Neutrophil (primary cell): Measurements from ENCODE around the gene MCTP1.

Source experiments
- H3K27ac ChIP-seq: fragments of 200-600 bp; sonication (generic); 2 replicates; pipeline ENCODE4 v1.5.1; 2016; ENCODE audit warnings: mild to moderate bottlenecking, moderate library complexity
- H3K27me3 ChIP-seq: fragments of 200-600 bp; sonication (generic); 2 replicates; pipeline ENCODE4 v1.6.0; 2016; ENCODE audit warnings: mild to moderate bottlenecking
- H3K36me3 ChIP-seq: fragments of 200-600 bp; sonication (generic); 2 replicates; pipeline ENCODE4 v1.5.1; 2017
- H3K4me1 ChIP-seq, 2 experiments: fragments of 200-600 bp in 1 of 2; sonication (generic) in 1 of 2; 1 replicate in 1 of 2; 2 replicates in 1 of 2; pipeline versions ENCODE4 v1.5.1 to v1.6.1; 2013 to 2016; ENCODE audit warnings: low read depth in 1 of 2, low read length in 1 of 2, mild to moderate bottlenecking in 1 of 2, moderate library complexity in 1 of 2; ENCODE audit not compliant: control insufficient read depth in 1 of 2, insufficient read depth in 1 of 2
- H3K4me3 ChIP-seq, 2 experiments: fragments of 200-600 bp in 1 of 2; sonication (generic) in 1 of 2; 1 replicate in 1 of 2; 2 replicates in 1 of 2; pipeline ENCODE4 v1.5.1; 2013 to 2016; ENCODE audit warnings: low read depth in 1 of 2, low read length in 1 of 2, mild to moderate bottlenecking in 1 of 2, moderate library complexity in 1 of 2
- H3K9me3 ChIP-seq: fragments of 200-600 bp; sonication (generic); 2 replicates; pipeline ENCODE4 v1.5.1; 2016
- CTCF ChIP-seq: fragments of 200-600 bp; sonication (generic); IDR thresholded peaks from 2 replicates; pipeline ENCODE4 v1.5.1; 2016; ENCODE audit warnings: antibody characterized with exemption

The MCTP1 gene

GRCh38 chr5:94815313-94816039 is 469.4 kb downstream of the MCTP1 start:
- H3K4me3 ChIP-seq: no peak overlapping the region
- H3K9me3 ChIP-seq: no peaks in the 10 kb centered on the region
- H3K27me3 ChIP-seq: no peaks in the 10 kb centered on the region
- TF ChIP-seq CTCF: no peak
- no peaks in the 10 kb centered on the region for H3K36me3 ChIP-seq
- H3K4me1 ChIP-seq: no peaks in the 10 kb centered on the region
- H3K27ac ChIP-seq: no peak overlapping the region

- TF ChIP-seq CTCF: no peak
- no peak overlapping the region for H3K4me3 ChIP-seq
- no peaks in the 10 kb centered on the region for H3K4me1 ChIP-seq
- no peak overlapping the region for H3K27ac ChIP-seq
- H3K9me3 ChIP-seq: no peaks in the 10 kb centered on the region
- H3K27me3 ChIP-seq: no peaks in the 10 kb centered on the region
- H3K36me3 ChIP-seq: no peaks in the 10 kb centered on the region
Observed at GRCh38 chr5:94812232-94812631, 472.7 kb downstream of the MCTP1 start.

GRCh38 chr5:94811331-94811730 is 473.6 kb downstream of the MCTP1 start:
- no peak overlapping the region for H3K27ac ChIP-seq
- H3K36me3 ChIP-seq: no peaks in the 10 kb centered on the region
- no peak overlapping the region for H3K4me3 ChIP-seq
- TF ChIP-seq CTCF: no peak
- no peaks in the 10 kb centered on the region for H3K4me1 ChIP-seq
- H3K9me3 ChIP-seq: no peaks in the 10 kb centered on the region
- H3K27me3 ChIP-seq: no peaks in the 10 kb centered on the region

- Histone ChIP-seq H3K4me1 (no peaks in the 10 kb centered on the region), H3K36me3 (no peaks in the 10 kb centered on the region), H3K27ac (no peak overlapping the region), H3K4me3 (no peak overlapping the region), H3K27me3 (no peaks in the 10 kb centered on the region), H3K9me3 (no peaks in the 10 kb centered on the region)
- TF ChIP-seq CTCF: no peak
Observed at GRCh38 chr5:94810877-94811276, 474.0 kb downstream of the MCTP1 start.

GRCh38 chr5:94810281-94810680 is 474.6 kb downstream of the MCTP1 start:
- no peaks in the 10 kb centered on the region for H3K27me3 ChIP-seq
- H3K36me3 ChIP-seq: no peaks in the 10 kb centered on the region
- no peak overlapping the region for H3K27ac ChIP-seq
- no peak overlapping the region for H3K4me3 ChIP-seq
- TF ChIP-seq CTCF: no peak
- H3K4me1 ChIP-seq: no peaks in the 10 kb centered on the region
- no peaks in the 10 kb centered on the region for H3K9me3 ChIP-seq
